Measurements from ENCODE around the gene GPC6. TPM values are rescaled to one million over a fixed set of nuclear protein-coding genes. Genes with fewer than 3 reads are reported as not detected.

GPC6 gene
- polyA plus RNA-seq, 2 of the 4 experiments (the other 2 are of a cell fraction) = 8.0 to 14.4 TPM

DNA sequence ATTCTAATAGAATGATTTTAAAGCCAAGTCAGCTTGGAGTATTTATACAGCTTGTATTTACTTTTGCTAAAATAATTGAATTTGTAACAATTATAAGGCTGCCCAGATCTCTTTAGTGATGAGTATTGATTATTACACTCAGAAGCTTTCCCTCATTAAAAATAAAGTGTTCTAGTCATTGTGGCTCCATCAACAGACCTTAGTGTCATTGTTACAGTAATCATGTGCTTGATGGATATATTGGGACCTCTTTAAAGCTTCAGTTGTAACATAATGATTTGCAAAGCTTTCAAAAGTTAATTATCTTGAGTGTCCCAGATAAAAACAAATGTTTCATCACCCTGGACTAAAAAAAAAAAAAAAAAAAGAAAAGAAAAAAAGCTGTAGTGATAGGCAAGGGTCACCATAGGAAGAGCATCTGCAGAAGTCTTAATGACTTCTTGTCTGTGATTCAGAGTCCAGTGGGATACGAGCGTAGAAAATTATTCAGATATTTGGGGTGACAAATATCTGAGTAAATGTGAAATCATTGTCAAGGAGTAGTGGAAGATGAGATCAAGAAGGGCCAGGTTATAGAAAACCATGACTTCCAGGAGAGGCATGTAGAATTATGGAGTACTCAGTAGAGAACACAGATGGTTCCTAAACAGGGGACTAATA lies 883.2 kb downstream of the GPC6 start:
- Histone ChIP-seq H3K4me3 (no peak overlapping the region), H3K27ac (no peak overlapping the region), H3K4me1 (no peaks in the 10 kb centered on the region), H3K4me2 (no peak overlapping the region), H3K9me3 (no peaks in the 10 kb centered on the region)
- ChIA-PET CTCF (no interaction called here), POLR2A (no interaction called here)
- 71% methylated on average over 2 of the region's 2 CpGs for WGBS (ENCODE audit: missing lambda C conversion rate)
- ATAC-seq (no peak), DNase-seq (ENCODE audit: low read depth in 1 of 2, low spot score in 1 of 2) (no peak), FAIRE-seq (no peak)
- TF ChIP-seq HDAC2 (IDR thresholded peaks at IDR 0.05) (no peak), SMC3 (IDR thresholded peaks at IDR 0.05) (no peak), PHF8 (IDR thresholded peaks at IDR 0.05; ENCODE audit: borderline replicate concordance, low read depth) (no peak), FOSL2 (IDR thresholded peaks at IDR 0.05) (no peak), FOSL2 (CRISPR knock-in tag; IDR thresholded peaks at IDR 0.05) (no peak), HMGXB4 (CRISPR knock-in tag; IDR thresholded peaks at IDR 0.05; ENCODE audit: borderline replicate concordance) (no peak), KDM1A (IDR thresholded peaks at IDR 0.05; ENCODE audit: low read depth) (no peak), TP53 (CRISPR knock-in tag; IDR thresholded peaks at IDR 0.05) (no peak), FOSB (CRISPR knock-in tag; IDR thresholded peaks at IDR 0.05) (no peak), HOXA7 (CRISPR knock-in tag; IDR thresholded peaks at IDR 0.05) (no peak), RAD21 (conservative IDR thresholded peaks at IDR 0.05 in 1 of 2, IDR thresholded peaks at IDR 0.05 in 1 of 2) (no peak), CBX2 (IDR thresholded peaks at IDR 0.05; ENCODE audit: borderline replicate concordance, low read depth) (no peak), EHMT2 (IDR thresholded peaks at IDR 0.05; ENCODE audit: low read depth) (no peak), RARB (CRISPR knock-in tag; IDR thresholded peaks at IDR 0.05) (no peak), BHLHE40 (IDR thresholded peaks at IDR 0.05; ENCODE audit: low read depth, low read length) (no peak), NFE2L2 (conservative IDR thresholded peaks at IDR 0.05; ENCODE audit: low read length) (no peak), JUN (IDR thresholded peaks at IDR 0.05) (no peak), MYC (IDR thresholded peaks at IDR 0.05; ENCODE audit: borderline replicate concordance, low read length) (no peak), BCL3 (IDR thresholded peaks at IDR 0.05) (no peak), EP300 (IDR thresholded peaks at IDR 0.05) (no peak)

DNA sequence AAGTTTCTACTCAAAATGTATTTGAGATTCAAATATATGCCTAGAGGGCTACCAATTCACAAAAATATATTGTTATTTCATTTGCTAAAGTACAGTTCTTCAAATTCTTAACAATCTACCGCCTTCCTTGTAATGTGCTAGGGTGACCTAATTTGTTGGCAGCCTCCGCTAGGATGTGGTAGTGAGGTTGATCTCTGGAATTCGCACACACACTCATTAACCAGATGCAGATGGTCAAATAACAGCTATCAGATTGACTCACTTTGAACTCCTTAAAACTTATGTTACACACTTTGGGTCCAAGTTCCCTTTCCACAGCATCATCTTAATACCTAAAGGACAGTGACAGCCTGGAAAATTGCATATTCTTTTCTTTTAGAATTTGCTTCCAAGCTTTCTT lies 885.6 kb downstream of the GPC6 start:
- DNase-seq (ENCODE audit: low read depth in 1 of 2, low spot score in 1 of 2) (peak in 1 of 2 experiments; percentile 4), FAIRE-seq (no peak), ATAC-seq (no peak)
- H3K27ac ChIP-seq = no peak overlapping the region
- CTCF ChIA-PET = no interaction called here
- POLR2A ChIA-PET = no interaction called here
- H3K9me3 ChIP-seq = no peaks in the 10 kb centered on the region
- 29% methylated on average over 3 of the region's 3 CpGs for WGBS (ENCODE audit: missing lambda C conversion rate)
- no peak overlapping the region for H3K4me2 ChIP-seq
- no peak overlapping the region for H3K4me3 ChIP-seq
- H3K4me1 ChIP-seq = no peaks in the 10 kb centered on the region
- TF ChIP-seq HMGXB4 (CRISPR knock-in tag; IDR thresholded peaks at IDR 0.05; ENCODE audit: borderline replicate concordance) (no peak), CHD2 (IDR thresholded peaks at IDR 0.05; ENCODE audit: low read length, partially characterized antibody) (no peak), RARB (CRISPR knock-in tag; IDR thresholded peaks at IDR 0.05) (no peak), RNF2 (IDR thresholded peaks at IDR 0.05; ENCODE audit: borderline replicate concordance, low read depth) (no peak), HDAC2 (IDR thresholded peaks at IDR 0.05) (no peak), MAFK (IDR thresholded peaks at IDR 0.05; ENCODE audit: partially characterized antibody) (no peak), GATA3 (IDR thresholded peaks at IDR 0.05; ENCODE audit: borderline replicate concordance) (no peak), EHF (CRISPR knock-in tag; IDR thresholded peaks at IDR 0.05) (no peak), NFE2L2 (conservative IDR thresholded peaks at IDR 0.05; ENCODE audit: low read length) (no peak), BCL3 (IDR thresholded peaks at IDR 0.05) (no peak), JUN (IDR thresholded peaks at IDR 0.05) (no peak), POLR2A (IDR thresholded peaks at IDR 0.05; ENCODE audit: low read length) (no peak)
- TF ChIP-seq, protein P1, sequence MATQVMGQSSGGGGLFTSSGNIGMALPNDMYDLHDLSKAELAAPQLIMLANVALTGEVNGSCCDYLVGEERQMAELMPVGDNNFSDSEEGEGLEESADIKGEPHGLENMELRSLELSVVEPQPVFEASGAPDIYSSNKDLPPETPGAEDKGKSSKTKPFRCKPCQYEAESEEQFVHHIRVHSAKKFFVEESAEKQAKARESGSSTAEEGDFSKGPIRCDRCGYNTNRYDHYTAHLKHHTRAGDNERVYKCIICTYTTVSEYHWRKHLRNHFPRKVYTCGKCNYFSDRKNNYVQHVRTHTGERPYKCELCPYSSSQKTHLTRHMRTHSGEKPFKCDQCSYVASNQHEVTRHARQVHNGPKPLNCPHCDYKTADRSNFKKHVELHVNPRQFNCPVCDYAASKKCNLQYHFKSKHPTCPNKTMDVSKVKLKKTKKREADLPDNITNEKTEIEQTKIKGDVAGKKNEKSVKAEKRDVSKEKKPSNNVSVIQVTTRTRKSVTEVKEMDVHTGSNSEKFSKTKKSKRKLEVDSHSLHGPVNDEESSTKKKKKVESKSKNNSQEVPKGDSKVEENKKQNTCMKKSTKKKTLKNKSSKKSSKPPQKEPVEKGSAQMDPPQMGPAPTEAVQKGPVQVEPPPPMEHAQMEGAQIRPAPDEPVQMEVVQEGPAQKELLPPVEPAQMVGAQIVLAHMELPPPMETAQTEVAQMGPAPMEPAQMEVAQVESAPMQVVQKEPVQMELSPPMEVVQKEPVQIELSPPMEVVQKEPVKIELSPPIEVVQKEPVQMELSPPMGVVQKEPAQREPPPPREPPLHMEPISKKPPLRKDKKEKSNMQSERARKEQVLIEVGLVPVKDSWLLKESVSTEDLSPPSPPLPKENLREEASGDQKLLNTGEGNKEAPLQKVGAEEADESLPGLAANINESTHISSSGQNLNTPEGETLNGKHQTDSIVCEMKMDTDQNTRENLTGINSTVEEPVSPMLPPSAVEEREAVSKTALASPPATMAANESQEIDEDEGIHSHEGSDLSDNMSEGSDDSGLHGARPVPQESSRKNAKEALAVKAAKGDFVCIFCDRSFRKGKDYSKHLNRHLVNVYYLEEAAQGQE (IDR thresholded peaks at IDR 0.05) = no peak

All from A549 (cell line).